ENCODE data around the gene AJM1.

Gene AJM1

DNA sequence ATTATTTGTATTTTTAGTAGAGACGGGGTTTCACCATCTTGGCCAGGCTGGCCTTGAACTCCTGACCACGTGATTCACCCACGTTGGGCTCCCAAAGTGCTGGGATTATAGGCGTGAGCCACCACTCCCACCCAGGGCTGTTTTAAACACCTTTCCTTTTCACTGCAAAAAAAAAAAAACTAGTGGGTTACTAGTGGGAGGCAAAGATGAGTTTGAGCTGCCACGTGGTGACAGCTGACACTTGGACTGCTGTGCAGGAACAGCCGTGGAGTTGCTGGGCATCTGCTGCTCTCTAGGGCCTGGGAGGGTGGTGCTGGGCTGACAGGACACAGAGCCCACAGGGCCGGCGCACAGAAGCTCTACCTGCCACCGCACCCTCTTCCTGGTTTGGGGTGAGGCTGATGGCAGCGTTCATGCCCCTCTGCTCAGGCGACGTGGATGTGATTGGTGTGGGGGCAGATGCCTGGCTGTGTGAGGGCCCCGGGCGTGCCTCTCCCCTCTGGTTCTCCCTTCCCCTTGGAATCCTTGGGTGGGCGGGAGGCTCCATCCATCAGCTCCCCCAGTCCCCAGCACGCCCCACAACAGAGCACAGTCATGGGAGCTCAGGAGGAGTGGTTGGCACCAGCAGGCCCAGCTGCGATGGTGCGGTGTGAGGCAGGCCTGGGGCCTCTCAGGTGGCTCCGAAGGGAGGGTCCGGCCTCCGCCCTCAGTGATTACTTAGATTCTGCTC, 17.6 kb upstream of the AJM1 start:
- peaks cover 40% of the 10 kb centered on the region for H3K36me3 ChIP-seq (ENCODE audit: control insufficient read depth, insufficient read depth, low read length)
- no peak for DNase-seq
- no peaks in the 10 kb centered on the region for H3K9me3 ChIP-seq (ENCODE audit: control insufficient read depth, low read length)

DNA sequence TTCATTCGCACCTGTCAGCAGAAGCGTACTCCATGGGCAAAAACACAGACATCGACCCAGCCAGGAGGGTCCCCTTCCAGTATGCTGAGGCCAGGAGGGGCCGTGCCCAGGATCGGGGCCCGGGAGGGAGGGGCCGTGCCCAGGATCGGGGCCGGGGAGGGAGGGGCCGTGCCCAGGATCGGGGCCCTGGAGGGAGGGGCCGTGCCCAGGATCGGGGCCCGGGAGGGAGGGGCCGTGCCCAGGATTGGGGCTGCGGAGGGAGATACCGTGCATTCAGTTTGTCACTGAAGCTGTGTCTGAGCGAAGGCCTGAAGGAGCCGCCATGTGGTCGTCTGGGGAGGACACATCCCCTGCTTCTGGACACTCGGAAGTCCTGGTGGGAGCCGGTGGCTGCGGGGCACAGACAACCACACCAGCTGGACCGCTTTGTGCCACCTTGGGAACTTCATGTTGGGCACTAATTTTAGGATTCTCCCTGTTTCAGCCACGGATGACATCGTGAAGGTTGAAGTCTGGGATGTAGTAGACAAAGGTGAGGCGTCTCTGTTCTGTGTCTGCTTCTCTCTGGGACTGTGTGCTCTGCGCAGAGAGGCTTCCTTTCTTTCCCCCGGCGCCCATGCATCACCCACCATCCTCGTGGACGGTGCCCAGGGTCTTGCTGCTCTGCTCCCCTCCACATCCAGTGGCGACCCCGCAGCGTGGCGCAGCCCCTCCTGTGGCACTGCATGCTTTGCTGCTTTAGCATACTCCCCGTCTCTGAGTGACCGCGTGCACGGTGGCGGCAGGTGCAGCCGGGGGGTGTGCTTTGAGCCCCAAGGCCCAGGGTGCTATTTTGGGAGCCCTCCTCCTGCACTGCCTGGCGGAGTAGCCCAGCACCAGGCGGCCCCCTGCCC, 16.7 kb upstream of the AJM1 start:
- Histone ChIP-seq H3K9me3 (ENCODE audit: control insufficient read depth, low read length) (no peaks in the 10 kb centered on the region), H3K27ac (ENCODE audit: insufficient read depth, low read length, poor library complexity, severe bottlenecking) (no peak overlapping the region), H3K4me1 (ENCODE audit: control insufficient read depth, insufficient read depth, low read length, poor library complexity, severe bottlenecking) (no peaks in the 10 kb centered on the region), H3K4me3 (ENCODE audit: insufficient read depth, low read depth, low read length, poor library complexity, severe bottlenecking) (no peak overlapping the region), H3K27me3 (replicated peaks; ENCODE audit: control insufficient read depth, insufficient read depth, low read length, poor library complexity, severe bottlenecking) (no peaks in the 10 kb centered on the region), H3K36me3 (ENCODE audit: control insufficient read depth, insufficient read depth, low read length) (peaks cover 48% of the 10 kb centered on the region)
- DNase-seq, result no peak

More for the DNA sequence above, 17.6 kb upstream of the AJM1 start:
- no peaks in the 10 kb centered on the region for H3K27me3 ChIP-seq (replicated peaks; ENCODE audit: control insufficient read depth, insufficient read depth, low read length, poor library complexity, severe bottlenecking)
- no peak overlapping the region for H3K4me3 ChIP-seq (ENCODE audit: insufficient read depth, low read depth, low read length, poor library complexity, severe bottlenecking)
- no peak overlapping the region for H3K27ac ChIP-seq (ENCODE audit: insufficient read depth, low read length, poor library complexity, severe bottlenecking)
- H3K4me1 ChIP-seq (ENCODE audit: control insufficient read depth, insufficient read depth, low read length, poor library complexity, severe bottlenecking), result no peaks in the 10 kb centered on the region

DNA sequence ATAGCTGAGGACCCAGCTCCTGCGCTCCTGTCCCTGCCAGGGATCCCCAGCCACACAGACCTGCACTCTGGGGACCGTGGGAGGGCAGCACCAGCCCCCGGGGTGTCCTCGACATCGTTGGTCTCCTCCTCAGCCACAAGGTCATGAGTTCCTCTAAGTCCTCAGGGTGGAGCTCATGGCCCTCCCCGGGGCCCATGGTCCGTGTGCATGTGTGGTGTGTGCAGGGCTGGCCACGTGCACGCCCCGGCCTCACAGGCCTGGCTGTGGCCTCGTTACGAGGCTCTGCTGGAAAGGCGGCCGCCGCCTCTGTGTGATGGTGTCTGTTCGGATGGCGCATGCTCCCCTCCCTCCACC, 16.1 kb upstream of the AJM1 start:
- Histone ChIP-seq H3K4me1 (ENCODE audit: control insufficient read depth, insufficient read depth, low read length, poor library complexity, severe bottlenecking) (no peaks in the 10 kb centered on the region), H3K36me3 (ENCODE audit: control insufficient read depth, insufficient read depth, low read length) (peaks cover 55% of the 10 kb centered on the region), H3K4me3 (ENCODE audit: insufficient read depth, low read depth, low read length, poor library complexity, severe bottlenecking) (no peak overlapping the region), H3K27ac (ENCODE audit: insufficient read depth, low read length, poor library complexity, severe bottlenecking) (no peak overlapping the region), H3K9me3 (ENCODE audit: control insufficient read depth, low read length) (no peaks in the 10 kb centered on the region), H3K27me3 (replicated peaks; ENCODE audit: control insufficient read depth, insufficient read depth, low read length, poor library complexity, severe bottlenecking) (no peaks in the 10 kb centered on the region)
- DNase-seq, result no peak

DNA sequence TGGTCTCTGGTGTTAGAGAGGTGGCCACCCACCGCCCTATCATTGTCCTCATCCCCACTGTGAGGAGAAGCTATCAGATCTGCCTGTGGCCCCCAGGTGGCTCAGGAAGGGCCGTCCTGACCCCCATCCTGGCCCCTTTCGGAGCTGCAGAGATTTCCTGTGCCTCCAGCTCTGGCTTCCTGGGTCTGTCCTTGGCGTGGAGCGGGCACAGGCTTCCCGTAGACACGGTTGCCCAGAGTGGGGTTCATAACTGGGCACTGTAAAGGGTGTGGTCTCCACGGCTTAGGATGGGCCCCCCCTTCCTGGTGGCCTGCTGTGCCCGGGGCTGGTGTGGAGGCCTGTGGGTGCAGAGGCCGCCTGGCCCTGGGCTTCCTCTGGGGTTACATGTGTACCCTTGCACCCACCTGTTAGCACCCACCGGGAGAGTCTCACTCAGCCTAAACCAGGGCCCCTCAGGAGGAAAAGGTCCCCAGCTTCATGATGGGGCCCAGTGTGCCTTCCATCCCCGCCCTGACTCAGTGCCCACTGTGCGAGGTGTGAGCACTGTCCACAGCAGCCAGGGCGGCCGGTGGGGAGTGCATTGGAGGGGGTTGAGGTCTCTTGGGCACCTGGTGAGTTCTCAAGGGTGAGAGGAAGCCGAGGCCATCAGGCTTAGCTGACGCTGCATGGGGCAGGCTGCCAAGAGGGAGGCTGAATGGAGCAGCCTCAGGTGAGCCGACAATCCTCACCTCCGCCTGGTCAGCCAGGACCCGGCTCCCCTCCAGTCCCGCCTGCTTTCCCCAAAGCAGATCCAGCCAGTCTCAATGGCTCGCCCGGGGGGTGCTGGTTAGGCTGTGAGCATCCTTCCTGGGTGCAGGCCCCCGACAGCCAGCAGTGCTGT, 15.3 kb upstream of the AJM1 start:
- Histone ChIP-seq H3K4me1 (ENCODE audit: control insufficient read depth, insufficient read depth, low read length, poor library complexity, severe bottlenecking) (no peaks in the 10 kb centered on the region), H3K27me3 (replicated peaks; ENCODE audit: control insufficient read depth, insufficient read depth, low read length, poor library complexity, severe bottlenecking) (no peaks in the 10 kb centered on the region), H3K27ac (ENCODE audit: insufficient read depth, low read length, poor library complexity, severe bottlenecking) (no peak overlapping the region), H3K36me3 (ENCODE audit: control insufficient read depth, insufficient read depth, low read length) (peaks cover 59% of the 10 kb centered on the region), H3K4me3 (ENCODE audit: insufficient read depth, low read depth, low read length, poor library complexity, severe bottlenecking) (no peak overlapping the region), H3K9me3 (ENCODE audit: control insufficient read depth, low read length) (no peaks in the 10 kb centered on the region)
- DNase-seq, result no peak

DNA sequence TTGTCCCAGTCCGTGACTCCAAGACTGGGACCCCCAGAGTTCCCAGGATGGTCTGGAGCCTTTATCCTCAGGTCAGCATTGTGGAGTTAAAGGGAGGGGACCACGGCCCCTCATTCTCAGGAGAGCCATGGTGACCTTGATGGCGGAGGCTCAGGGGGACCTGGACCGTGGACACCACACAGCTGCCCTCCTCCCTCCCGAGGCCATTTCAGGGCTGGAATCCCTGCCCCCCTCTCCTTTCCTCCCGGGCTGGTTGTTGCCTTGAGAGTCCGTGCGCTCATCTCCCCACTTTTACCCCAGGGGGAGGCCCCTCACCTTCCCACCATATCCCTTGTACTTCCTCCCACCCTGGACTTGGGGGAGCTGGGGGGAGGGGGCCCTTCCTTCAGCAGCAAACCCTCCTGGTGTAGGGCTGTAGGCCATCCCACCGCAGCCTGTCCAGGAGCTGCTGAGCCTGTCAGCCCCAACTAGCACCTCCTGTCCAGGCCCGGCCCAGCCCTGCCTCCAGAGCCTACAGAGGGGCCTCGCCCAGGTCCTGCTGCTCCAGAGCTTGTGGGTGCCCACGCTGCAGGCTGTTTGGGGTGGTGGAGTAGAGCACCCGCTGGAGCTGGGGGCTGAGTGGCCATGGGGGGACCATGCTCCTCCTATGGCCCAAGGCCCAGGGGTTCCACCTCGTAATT, 14.3 kb upstream of the AJM1 start:
- Histone ChIP-seq H3K27me3 (replicated peaks; ENCODE audit: control insufficient read depth, insufficient read depth, low read length, poor library complexity, severe bottlenecking) (no peaks in the 10 kb centered on the region), H3K27ac (ENCODE audit: insufficient read depth, low read length, poor library complexity, severe bottlenecking) (no peak overlapping the region), H3K36me3 (ENCODE audit: control insufficient read depth, insufficient read depth, low read length) (peaks cover 65% of the 10 kb centered on the region), H3K9me3 (ENCODE audit: control insufficient read depth, low read length) (no peaks in the 10 kb centered on the region), H3K4me1 (ENCODE audit: control insufficient read depth, insufficient read depth, low read length, poor library complexity, severe bottlenecking) (no peaks in the 10 kb centered on the region), H3K4me3 (ENCODE audit: insufficient read depth, low read depth, low read length, poor library complexity, severe bottlenecking) (no peak overlapping the region)
- DNase-seq, result no peak

DNA sequence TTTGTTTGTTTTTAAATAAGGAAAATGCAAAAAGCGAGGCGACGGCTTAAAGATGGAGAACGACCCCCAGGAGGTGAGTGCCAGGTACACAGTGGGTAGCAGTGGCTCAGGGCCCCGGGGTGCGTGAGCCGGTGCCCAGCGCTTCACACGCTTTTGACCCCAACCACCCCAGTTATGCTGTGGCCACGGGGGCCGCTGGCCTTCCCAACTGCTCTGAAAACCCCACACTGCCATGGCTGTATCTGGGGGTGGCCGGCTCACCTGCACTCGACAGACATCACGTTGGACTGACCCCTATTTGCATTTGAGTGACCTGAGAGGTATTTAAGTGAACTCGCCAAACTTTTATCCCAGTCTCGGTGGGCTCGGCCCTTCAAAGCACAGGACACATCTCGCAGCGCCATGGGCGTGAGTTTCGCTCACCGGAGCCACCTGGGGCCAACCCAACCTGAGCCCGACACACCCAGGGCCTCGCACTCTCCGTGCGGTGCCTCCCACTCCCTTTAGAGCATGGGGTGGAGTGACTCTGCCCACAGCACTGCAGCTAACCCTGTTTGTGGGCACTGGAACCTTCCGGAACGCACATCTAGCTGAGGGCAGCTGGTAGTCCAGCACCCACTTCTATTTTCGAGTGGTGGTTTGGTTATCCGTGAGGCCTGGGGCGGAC, 13.7 kb upstream of the AJM1 start:
- H3K36me3 ChIP-seq (ENCODE audit: control insufficient read depth, insufficient read depth, low read length), result peaks cover 61% of the 10 kb centered on the region
- DNase-seq, result no peak
- no peak overlapping the region for H3K4me3 ChIP-seq (ENCODE audit: insufficient read depth, low read depth, low read length, poor library complexity, severe bottlenecking)
- H3K4me1 ChIP-seq (ENCODE audit: control insufficient read depth, insufficient read depth, low read length, poor library complexity, severe bottlenecking), result no peaks in the 10 kb centered on the region
- no peak overlapping the region for H3K27ac ChIP-seq (ENCODE audit: insufficient read depth, low read length, poor library complexity, severe bottlenecking)
- no peaks in the 10 kb centered on the region for H3K9me3 ChIP-seq (ENCODE audit: control insufficient read depth, low read length)
- no peaks in the 10 kb centered on the region for H3K27me3 ChIP-seq (replicated peaks; ENCODE audit: control insufficient read depth, insufficient read depth, low read length, poor library complexity, severe bottlenecking)

DNA sequence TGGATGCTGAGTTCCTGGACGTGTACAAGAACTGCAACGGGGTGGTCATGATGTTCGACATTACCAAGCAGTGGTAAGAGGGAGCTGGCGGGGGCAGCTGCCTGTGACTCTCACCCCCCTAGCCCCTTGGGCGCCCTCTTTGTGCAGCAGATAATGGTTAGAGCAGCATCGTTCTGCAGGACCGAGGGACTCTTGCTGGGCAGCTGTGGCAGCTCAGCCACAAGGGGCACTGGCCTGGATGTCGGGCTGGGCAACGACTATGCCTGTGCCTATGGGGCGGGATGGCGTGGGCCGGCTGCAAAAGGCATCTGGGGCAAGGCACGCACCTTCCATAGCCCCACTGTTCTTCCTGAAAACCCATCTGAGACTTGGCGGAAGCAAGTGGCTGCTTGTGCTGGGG, 12.9 kb upstream of the AJM1 start:
- no peak overlapping the region for H3K4me3 ChIP-seq (ENCODE audit: insufficient read depth, low read depth, low read length, poor library complexity, severe bottlenecking)
- no peaks in the 10 kb centered on the region for H3K9me3 ChIP-seq (ENCODE audit: control insufficient read depth, low read length)
- no peak overlapping the region for H3K27ac ChIP-seq (ENCODE audit: insufficient read depth, low read length, poor library complexity, severe bottlenecking)
- no peaks in the 10 kb centered on the region for H3K27me3 ChIP-seq (replicated peaks; ENCODE audit: control insufficient read depth, insufficient read depth, low read length, poor library complexity, severe bottlenecking)
- H3K36me3 ChIP-seq (ENCODE audit: control insufficient read depth, insufficient read depth, low read length), result peaks cover 60% of the 10 kb centered on the region
- no peaks in the 10 kb centered on the region for H3K4me1 ChIP-seq (ENCODE audit: control insufficient read depth, insufficient read depth, low read length, poor library complexity, severe bottlenecking)
- no peak for DNase-seq

DNA sequence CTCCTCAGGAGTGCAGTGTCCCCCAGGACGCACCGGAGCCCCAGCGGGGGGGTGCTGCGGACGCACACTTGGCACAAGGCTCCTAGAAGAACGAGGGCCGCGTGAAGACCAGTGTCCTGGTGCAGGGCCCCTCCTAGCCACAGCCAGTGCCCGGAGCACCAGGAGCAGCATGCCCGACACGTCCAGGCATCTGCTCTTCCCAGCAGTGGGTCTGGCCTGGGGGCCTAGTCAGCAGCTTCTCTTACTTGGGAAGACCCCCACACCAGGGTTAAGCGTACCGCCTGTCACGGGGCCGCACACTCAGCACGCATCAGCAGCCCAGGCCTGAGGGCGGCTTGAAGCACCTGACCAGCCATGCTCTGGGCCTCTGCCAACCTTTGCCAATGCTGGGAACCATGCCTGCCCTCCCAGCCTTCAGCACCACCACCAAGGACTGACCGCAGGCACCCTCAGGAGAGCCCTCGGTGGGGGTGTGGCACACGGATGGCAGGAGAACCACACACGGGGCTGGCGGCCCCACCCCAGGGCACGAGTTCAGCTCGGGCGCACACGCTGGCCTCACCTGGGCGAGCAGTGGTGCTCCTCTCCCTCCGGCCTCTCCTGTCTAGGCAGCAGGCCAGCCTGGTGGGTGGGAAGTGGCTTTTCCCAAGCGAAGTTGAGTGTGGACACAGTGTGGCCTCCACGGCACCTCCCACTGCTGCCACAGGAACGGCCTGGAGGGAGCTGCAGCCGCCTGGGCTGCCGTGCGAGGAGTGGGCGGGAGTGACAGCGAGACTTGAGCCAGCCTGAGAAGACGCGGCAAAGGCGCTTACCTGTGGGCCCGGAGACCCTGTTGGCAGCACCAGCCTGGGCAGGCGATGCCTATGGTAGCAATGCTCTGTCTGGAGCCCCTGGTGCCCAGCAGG, 12.0 kb upstream of the AJM1 start:
- H3K4me1 ChIP-seq (ENCODE audit: control insufficient read depth, insufficient read depth, low read length, poor library complexity, severe bottlenecking), result no peaks in the 10 kb centered on the region
- DNase-seq, result no peak
- H3K4me3 ChIP-seq (ENCODE audit: insufficient read depth, low read depth, low read length, poor library complexity, severe bottlenecking), result no peak overlapping the region
- no peaks in the 10 kb centered on the region for H3K27me3 ChIP-seq (replicated peaks; ENCODE audit: control insufficient read depth, insufficient read depth, low read length, poor library complexity, severe bottlenecking)
- H3K36me3 ChIP-seq (ENCODE audit: control insufficient read depth, insufficient read depth, low read length), result peaks cover 52% of the 10 kb centered on the region
- no peak overlapping the region for H3K27ac ChIP-seq (ENCODE audit: insufficient read depth, low read length, poor library complexity, severe bottlenecking)
- H3K9me3 ChIP-seq (ENCODE audit: control insufficient read depth, low read length), result no peaks in the 10 kb centered on the region

Data from effector memory CD4-positive, alpha-beta T cell (primary cell).